ENCODE results near the gene CLN6.

CLN6 gene

GRCh38 chr15:68261241-68261640, 31.7 kb upstream of the CLN6 start:
- H3K27ac ChIP-seq = no peak overlapping the region
- no peak overlapping the region for H3K4me3 ChIP-seq (ENCODE audit: low read depth, low read length)
- in situ Hi-C loops (cut with HindIII; ENCODE audit: low pct_ligation_motif_present, low sequenced_read_pairs) = no loop called here
- H3K27me3 ChIP-seq (replicated peaks) = no peaks in the 10 kb centered on the region
- TF ChIP-seq CTCF (IDR thresholded peaks at IDR 0.05; ENCODE audit: low read depth, low read length, missing control alignments) = no peak
- no peak for DNase-seq
- H3K36me3 ChIP-seq (replicated peaks) = no peaks in the 10 kb centered on the region

GRCh38 chr15:68259883-68260282, 30.4 kb upstream of the CLN6 start:
- Histone ChIP-seq H3K36me3 (replicated peaks) (no peaks in the 10 kb centered on the region), H3K4me3 (ENCODE audit: low read depth, low read length) (no peak overlapping the region), H3K27me3 (replicated peaks) (no peaks in the 10 kb centered on the region), H3K27ac (no peak overlapping the region)
- in situ Hi-C loops (cut with HindIII; ENCODE audit: low pct_ligation_motif_present, low sequenced_read_pairs) = no loop called here
- DNase-seq = no peak
- TF ChIP-seq CTCF (IDR thresholded peaks at IDR 0.05; ENCODE audit: low read depth, low read length, missing control alignments) = no peak

- in situ Hi-C loops (cut with HindIII; ENCODE audit: low pct_ligation_motif_present, low sequenced_read_pairs) = no loop called here
- H3K27me3 ChIP-seq (replicated peaks) = no peaks in the 10 kb centered on the region
- DNase-seq = no peak
- no peak overlapping the region for H3K4me3 ChIP-seq (ENCODE audit: low read depth, low read length)
- no peaks in the 10 kb centered on the region for H3K36me3 ChIP-seq (replicated peaks)
- no peak for TF ChIP-seq CTCF (IDR thresholded peaks at IDR 0.05; ENCODE audit: low read depth, low read length, missing control alignments)
- no peak overlapping the region for H3K27ac ChIP-seq
Measured at GRCh38 chr15:68258692-68259091, 29.2 kb upstream of the CLN6 start.

GRCh38 chr15:68256675-68257450, 27.3 kb upstream of the CLN6 start:
- H3K36me3 ChIP-seq (replicated peaks) = no peaks in the 10 kb centered on the region
- no peak for TF ChIP-seq CTCF (IDR thresholded peaks at IDR 0.05; ENCODE audit: low read depth, low read length, missing control alignments)
- peak overlapping the region; percentile 34 for H3K27ac ChIP-seq
- in situ Hi-C loops (cut with HindIII; ENCODE audit: low pct_ligation_motif_present, low sequenced_read_pairs) = no loop called here
- H3K27me3 ChIP-seq (replicated peaks) = no peaks in the 10 kb centered on the region
- DNase-seq = peak; percentile 62
- H3K4me3 ChIP-seq (ENCODE audit: low read depth, low read length) = peak overlapping the region; percentile 68

- no peaks in the 10 kb centered on the region for H3K36me3 ChIP-seq (replicated peaks)
- TF ChIP-seq CTCF (IDR thresholded peaks at IDR 0.05; ENCODE audit: low read depth, low read length, missing control alignments) = peak; percentile 81
- H3K27ac ChIP-seq = no peak overlapping the region
- in situ Hi-C loops (cut with HindIII; ENCODE audit: low pct_ligation_motif_present, low sequenced_read_pairs) = no loop called here
- H3K4me3 ChIP-seq (ENCODE audit: low read depth, low read length) = no peak overlapping the region
- DNase-seq = peak; percentile 74
- H3K27me3 ChIP-seq (replicated peaks) = no peaks in the 10 kb centered on the region
Measured at GRCh38 chr15:68252925-68253534, 23.5 kb upstream of the CLN6 start.

Measured in brain microvascular endothelial cell (primary cell).